Lower leg skin (tissue), 3 donors: ENCODE measurements around the gene DNAH8.

ENCODE experiments used
- POLR2A ChIP-seq, 2 donors: fragments of 450-650 bp; IDR thresholded peaks; one replicate each; pipeline ENCODE4 v1.6.1; 2016 to 2017; ENCODE audit warnings: antibody characterized with exemption in 2 of 2, mild to moderate bottlenecking in 1 of 2, moderate library complexity in 1 of 2
- TF ChIP-seq, protein P1 (sequence below), 3 donors: fragments of 450-650 bp; IDR thresholded peaks; one replicate each; pipeline ENCODE4 v1.5.1; 2016; ENCODE audit warnings: antibody characterized with exemption in 3 of 3, mild to moderate bottlenecking in 3 of 3, moderate library complexity in 2 of 3

GRCh38 chr6:38976801-38977500 lies 261.8 kb downstream of the DNAH8 start:
- TF ChIP-seq, protein P1, sequence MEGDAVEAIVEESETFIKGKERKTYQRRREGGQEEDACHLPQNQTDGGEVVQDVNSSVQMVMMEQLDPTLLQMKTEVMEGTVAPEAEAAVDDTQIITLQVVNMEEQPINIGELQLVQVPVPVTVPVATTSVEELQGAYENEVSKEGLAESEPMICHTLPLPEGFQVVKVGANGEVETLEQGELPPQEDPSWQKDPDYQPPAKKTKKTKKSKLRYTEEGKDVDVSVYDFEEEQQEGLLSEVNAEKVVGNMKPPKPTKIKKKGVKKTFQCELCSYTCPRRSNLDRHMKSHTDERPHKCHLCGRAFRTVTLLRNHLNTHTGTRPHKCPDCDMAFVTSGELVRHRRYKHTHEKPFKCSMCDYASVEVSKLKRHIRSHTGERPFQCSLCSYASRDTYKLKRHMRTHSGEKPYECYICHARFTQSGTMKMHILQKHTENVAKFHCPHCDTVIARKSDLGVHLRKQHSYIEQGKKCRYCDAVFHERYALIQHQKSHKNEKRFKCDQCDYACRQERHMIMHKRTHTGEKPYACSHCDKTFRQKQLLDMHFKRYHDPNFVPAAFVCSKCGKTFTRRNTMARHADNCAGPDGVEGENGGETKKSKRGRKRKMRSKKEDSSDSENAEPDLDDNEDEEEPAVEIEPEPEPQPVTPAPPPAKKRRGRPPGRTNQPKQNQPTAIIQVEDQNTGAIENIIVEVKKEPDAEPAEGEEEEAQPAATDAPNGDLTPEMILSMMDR (IDR thresholded peaks at IDR 0.05) = no peak
- no peak for TF ChIP-seq POLR2A (IDR thresholded peaks at IDR 0.05)
